Measurements from ENCODE around the gene CTU2.

- TF ChIP-seq CTCF (IDR thresholded peaks at IDR 0.05; ENCODE audit: low read length) (no peak), EZH2 (IDR thresholded peaks at IDR 0.05; ENCODE audit: borderline replicate concordance, low read length) (no peak)
Observed at GRCh38 chr16:88714420-88715302, 8.4 kb downstream of the CTU2 start.
